Dermis blood vessel endothelial cell (primary cell): ENCODE data around the gene C9orf78. TPM values are rescaled to one million over a fixed set of nuclear protein-coding genes. Genes with fewer than 3 reads are reported as not detected.

Experiments
- DNase-seq: peaks from one replicate; pipeline ENCODE4 v3.0.0; 2010
- total RNA-seq: library from RNA; depleted of rRNA; stranded (reverse); fragments of >200 nt; gene quantifications from 2 replicates; pipeline ENCODE4 v1.2.3, GENCODE V29; 2014

The C9orf78 gene
- total RNA-seq: 37.4 and 49.5 TPM in 2 replicates

- peak; percentile 97 for DNase-seq
Observed at GRCh38 chr9:129835128-129835859, at the start of gene C9orf78, which contains the start of gene USP20. Gene C9orf78, minus strand, starts transcription at chr9:129835275. Its CDS starts 54 bp downstream, at chr9:129835221. Gene USP20, plus strand, starts transcription at chr9:129835458. Its CDS starts 17,098 bp downstream, at chr9:129852556.

- DNase-seq: peak; percentile 73
Observed at GRCh38 chr9:129884220-129885017, 49.3 kb upstream of the C9orf78 start.

- no peak for DNase-seq
Observed at GRCh38 chr9:129881547-129882324, 46.7 kb upstream of the C9orf78 start.

- DNase-seq: no peak
Observed at GRCh38 chr9:129880654-129881546, 45.8 kb upstream of the C9orf78 start.

GRCh38 chr9:129879991-129880653 lies 45.0 kb upstream of the C9orf78 start:
- DNase-seq: no peak

- DNase-seq: no peak
Observed at GRCh38 chr9:129879103-129879699, 44.1 kb upstream of the C9orf78 start.

- no peak for DNase-seq
Observed at GRCh38 chr9:129878291-129878690, 43.2 kb upstream of the C9orf78 start.

GRCh38 chr9:129876815-129877214 lies 41.7 kb upstream of the C9orf78 start:
- no peak for DNase-seq

- DNase-seq: no peak
Observed at GRCh38 chr9:129875687-129876395, 40.8 kb upstream of the C9orf78 start.

- DNase-seq: no peak
Observed at GRCh38 chr9:129875181-129875611, 40.1 kb upstream of the C9orf78 start.

GRCh38 chr9:129874261-129875101 lies 39.4 kb upstream of the C9orf78 start:
- no peak for DNase-seq

GRCh38 chr9:129873563-129874190 lies 38.6 kb upstream of the C9orf78 start:
- DNase-seq: no peak

- no peak for DNase-seq
Observed at GRCh38 chr9:129871046-129871445, 36.0 kb upstream of the C9orf78 start.

GRCh38 chr9:129869585-129870501 lies 34.8 kb upstream of the C9orf78 start:
- DNase-seq: no peak

- DNase-seq: no peak
Observed at GRCh38 chr9:129868872-129869486, 33.9 kb upstream of the C9orf78 start.

- no peak for DNase-seq
Observed at GRCh38 chr9:129868023-129868871, 33.2 kb upstream of the C9orf78 start.
